Breast epithelium (tissue), 3 donors: ENCODE measurements around the gene PKDREJ.

Experiments used
- POLR2AphosphoS5 ChIP-seq, 3 donors: sonication (generic); formaldehyde crosslinking; IDR thresholded peaks; one replicate each; pipeline ENCODE4 v1.6.1; 2017; ENCODE audit warnings: antibody characterized with exemption in 3 of 3
- TF ChIP-seq, protein P1 (sequence below), 3 donors: fragments of 450-650 bp; IDR thresholded peaks; one replicate each; pipeline ENCODE4 v1.5.1; 2016 to 2017; ENCODE audit warnings: antibody characterized with exemption in 3 of 3, mild to moderate bottlenecking in 3 of 3, moderate library complexity in 3 of 3

- TF ChIP-seq, protein P1, sequence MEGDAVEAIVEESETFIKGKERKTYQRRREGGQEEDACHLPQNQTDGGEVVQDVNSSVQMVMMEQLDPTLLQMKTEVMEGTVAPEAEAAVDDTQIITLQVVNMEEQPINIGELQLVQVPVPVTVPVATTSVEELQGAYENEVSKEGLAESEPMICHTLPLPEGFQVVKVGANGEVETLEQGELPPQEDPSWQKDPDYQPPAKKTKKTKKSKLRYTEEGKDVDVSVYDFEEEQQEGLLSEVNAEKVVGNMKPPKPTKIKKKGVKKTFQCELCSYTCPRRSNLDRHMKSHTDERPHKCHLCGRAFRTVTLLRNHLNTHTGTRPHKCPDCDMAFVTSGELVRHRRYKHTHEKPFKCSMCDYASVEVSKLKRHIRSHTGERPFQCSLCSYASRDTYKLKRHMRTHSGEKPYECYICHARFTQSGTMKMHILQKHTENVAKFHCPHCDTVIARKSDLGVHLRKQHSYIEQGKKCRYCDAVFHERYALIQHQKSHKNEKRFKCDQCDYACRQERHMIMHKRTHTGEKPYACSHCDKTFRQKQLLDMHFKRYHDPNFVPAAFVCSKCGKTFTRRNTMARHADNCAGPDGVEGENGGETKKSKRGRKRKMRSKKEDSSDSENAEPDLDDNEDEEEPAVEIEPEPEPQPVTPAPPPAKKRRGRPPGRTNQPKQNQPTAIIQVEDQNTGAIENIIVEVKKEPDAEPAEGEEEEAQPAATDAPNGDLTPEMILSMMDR (IDR thresholded peaks at IDR 0.05), result no peak
- no peak for TF ChIP-seq POLR2AphosphoS5 (IDR thresholded peaks at IDR 0.05)
Observed at GRCh38 chr22:46212195-46212594, 50.9 kb downstream of the PKDREJ start.
